ENCODE results near the gene OR2K2.

Gene OR2K2

DNA sequence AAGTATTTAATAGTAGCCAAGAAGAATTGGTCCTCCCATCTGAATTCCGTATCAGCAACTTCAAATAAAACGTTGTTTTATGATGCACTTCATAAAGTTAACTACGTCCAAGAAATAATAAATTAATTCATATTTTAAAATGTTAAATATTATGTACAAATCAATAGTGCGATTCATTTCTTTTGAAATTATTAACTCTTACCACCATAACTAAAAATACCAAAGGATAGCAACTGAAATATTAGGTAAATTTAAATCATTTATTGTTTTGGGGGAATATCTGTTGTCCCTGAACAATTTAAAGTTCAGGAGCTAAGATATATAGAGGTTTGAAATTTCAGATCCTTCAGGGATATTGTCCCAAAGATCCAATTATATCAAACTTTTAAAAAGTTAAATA is at the start of gene OR2K2:
Gene OR2K2 (minus strand): TSS at position 101 of the 400 bp plus-strand sequence. CDS start 1,791 bp downstream, outside the sequence.
- no peak for TF ChIP-seq CTCF (IDR thresholded peaks at IDR 0.05)
- H3K4me3 ChIP-seq: no peak within 1 kb of the TSS

GRCh38 chr9:111375817-111376564 is 46.0 kb upstream of the OR2K2 start:
- Histone ChIP-seq H3K9me3 (no peaks in the 10 kb centered on the region), H3K36me3 (peaks cover 64 to 95% (median 74%) of the 10 kb centered on the region in 3 donors), H3K27ac (no peak overlapping the region), H3K4me1 (no peaks in the 10 kb centered on the region), H3K27me3 (no peaks in the 10 kb centered on the region), H3K4me3 (no peak overlapping the region)
- no peak for DNase-seq
- intact Hi-C loops (cut with DNase I; ENCODE audit: low total_unique reads): no loop called here
- no peak for TF ChIP-seq CTCF (IDR thresholded peaks at IDR 0.05)

More for the DNA sequence above, at the start of gene OR2K2:
- intact Hi-C loops (cut with DNase I; ENCODE audit: low total_unique reads): no loop called here
- no peak within 1 kb of the TSS for H3K27ac ChIP-seq
- H3K27me3 ChIP-seq: no peaks in the 10 kb centered on the region
- no peaks in the 10 kb centered on the region for H3K9me3 ChIP-seq
- H3K4me1 ChIP-seq: no peaks in the 10 kb centered on the region
- no peak for DNase-seq
- no peaks in the 10 kb centered on the region for H3K36me3 ChIP-seq

DNA sequence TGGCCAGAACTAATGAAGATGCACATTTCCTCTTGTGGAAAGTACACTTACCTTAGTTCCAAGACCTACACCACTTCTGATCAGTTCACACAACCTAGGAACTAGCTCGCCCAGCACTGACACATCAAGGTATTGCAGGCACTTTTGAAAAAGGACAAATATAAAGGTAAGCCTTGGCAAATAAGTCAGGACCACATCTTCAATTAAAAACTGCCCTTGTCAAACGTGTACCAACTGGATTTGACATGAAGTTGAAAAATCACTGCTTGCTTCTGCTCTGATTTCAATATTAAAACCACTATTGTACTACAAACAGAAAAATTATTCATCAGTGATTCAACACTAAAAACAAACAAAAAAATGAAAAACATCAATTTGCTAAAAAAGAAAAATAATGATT is 45.0 kb upstream of the OR2K2 start:
- H3K27me3 ChIP-seq: no peaks in the 10 kb centered on the region
- TF ChIP-seq CTCF (IDR thresholded peaks at IDR 0.05): no peak
- intact Hi-C loops (cut with DNase I; ENCODE audit: low total_unique reads): no loop called here
- DNase-seq: no peak
- H3K4me1 ChIP-seq: no peaks in the 10 kb centered on the region
- H3K9me3 ChIP-seq: no peaks in the 10 kb centered on the region
- H3K4me3 ChIP-seq: no peak overlapping the region
- peaks cover 68 to 95% (median 83%) of the 10 kb centered on the region in 3 donors for H3K36me3 ChIP-seq
- no peak overlapping the region for H3K27ac ChIP-seq

DNA sequence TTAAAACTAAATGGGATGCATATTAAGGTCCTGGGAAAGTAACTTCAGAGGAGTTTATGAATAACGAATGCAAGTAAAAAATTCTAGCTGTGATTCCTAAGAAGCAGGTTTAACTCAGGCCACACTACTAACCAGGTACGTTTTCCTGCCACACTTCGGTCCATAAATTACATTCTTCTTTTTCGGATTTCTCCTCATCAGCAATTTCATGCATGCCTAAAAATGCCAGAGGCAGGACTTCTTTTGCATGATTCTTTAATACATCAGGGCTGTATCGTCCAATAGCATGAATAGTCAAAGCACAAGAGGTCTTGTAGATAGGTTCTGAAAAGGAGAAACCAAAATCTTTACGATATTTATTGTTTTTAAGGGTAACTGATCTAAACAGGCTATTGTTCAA is 42.3 kb upstream of the OR2K2 start:
- H3K9me3 ChIP-seq: no peaks in the 10 kb centered on the region
- H3K36me3 ChIP-seq: peaks cover 79 to 97% (median 95%) of the 10 kb centered on the region in 3 donors
- H3K27ac ChIP-seq: no peak overlapping the region
- intact Hi-C loops (cut with DNase I; ENCODE audit: low total_unique reads): no loop called here
- no peaks in the 10 kb centered on the region for H3K4me1 ChIP-seq
- no peak for TF ChIP-seq CTCF (IDR thresholded peaks at IDR 0.05)
- H3K4me3 ChIP-seq: no peak overlapping the region
- no peak for DNase-seq
- H3K27me3 ChIP-seq: no peaks in the 10 kb centered on the region

DNA sequence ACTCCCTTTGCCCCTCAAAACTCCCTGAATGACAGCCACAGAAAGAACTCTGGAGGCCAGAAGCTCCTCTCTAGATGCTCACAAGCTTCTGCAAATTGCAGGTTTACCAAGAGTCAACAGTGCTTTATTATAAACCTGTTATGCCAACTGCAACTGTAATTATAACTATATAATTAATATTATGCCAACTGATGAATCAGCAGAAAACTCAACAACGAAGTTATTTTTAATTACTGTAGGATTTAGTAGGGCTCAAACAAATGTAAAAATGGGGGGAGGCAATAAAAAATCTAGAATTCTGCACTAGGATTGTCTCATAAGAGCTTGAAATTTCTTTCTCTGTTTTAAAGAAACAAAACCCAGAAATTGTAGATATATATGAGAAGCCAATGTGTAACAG is 37.0 kb upstream of the OR2K2 start:
- H3K27me3 ChIP-seq: no peaks in the 10 kb centered on the region
- intact Hi-C loops (cut with DNase I; ENCODE audit: low total_unique reads): no loop called here
- H3K36me3 ChIP-seq: peaks cover 79 to 100% (median 95%) of the 10 kb centered on the region in 3 donors

More for the DNA sequence above, 37.0 kb upstream of the OR2K2 start:
- no peaks in the 10 kb centered on the region for H3K9me3 ChIP-seq
- no peak overlapping the region for H3K27ac ChIP-seq
- H3K4me1 ChIP-seq: no peaks in the 10 kb centered on the region
- no peak for DNase-seq
- H3K4me3 ChIP-seq: no peak overlapping the region
- no peak for TF ChIP-seq CTCF (IDR thresholded peaks at IDR 0.05)

All from tibial artery (tissue), 4 donors.